H1 (cell line): ENCODE measurements around the gene PHF14. TPM values are rescaled to one million over a fixed set of nuclear protein-coding genes. Genes with fewer than 3 reads are reported as not detected.

Experiments used
- ZNF274 ChIP-seq: IDR thresholded peaks from 2 replicates; pipeline ENCODE4 v1.7.0; 2012; ENCODE audit warnings: low read length, borderline replicate concordance; ENCODE audit errors: extremely low read depth
- polyA plus RNA-seq, 7 experiments: library from polyadenylated mRNA; depleted of rRNA in 3 of 7; stranded (reverse) in 5 of 7; unstranded in 2 of 7; fragments of >200 nt in 5 of 7; fragments of 200-250 nt in 2 of 7; gene quantifications; 1 replicate in 5 of 7; 2 replicates in 1 of 7; 4 replicates in 1 of 7; pipeline versions ENCODE4 v1.2.1 to v1.2.3, GENCODE V29; 2011 to 2013; ENCODE audit warnings: missing spikeins in 2 of 7, mixed read lengths in 2 of 7
- total RNA-seq: library from RNA; stranded (reverse); fragmentation: NEBNext Ultra II Directional; extraction: Animal tissue kit (Norgen Biotek cat#: 25700); gene quantifications from 2 replicates; pipeline ENCODE4 v1.2.1, GENCODE V29; 2021

Gene PHF14
- total and polyA plus RNA-seq, 2 of the 8 experiments (the other 6 are each of a cell fraction or from before 2014, with no cell fraction given): 17.9 to 70.6 TPM

DNA sequence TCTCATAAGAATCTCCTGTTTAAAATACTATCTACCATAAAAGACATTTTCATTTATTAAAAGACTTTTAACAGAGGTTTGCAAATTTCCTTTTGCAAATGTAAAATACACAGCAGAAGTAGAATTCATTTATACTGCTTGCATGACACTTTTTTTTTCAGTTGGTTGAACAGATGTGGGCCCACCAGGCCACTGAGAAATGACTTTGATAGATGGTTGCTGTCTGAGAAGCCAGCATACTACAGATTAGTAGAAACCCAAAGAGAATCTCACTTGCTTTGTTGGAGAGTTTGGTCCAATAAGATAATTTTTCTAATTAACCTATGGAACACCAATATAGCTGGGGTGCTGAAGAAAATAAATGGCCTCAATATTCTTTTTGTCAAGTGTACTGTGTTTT is 66.3 kb downstream of the PHF14 start (continued):
- TF ChIP-seq ZNF274: no peak
- TF ChIP-seq, all 59 proteins: peak for 0
